Left kidney (tissue), 2 donors: ENCODE measurements around the gene HTT-AS. TPM values are rescaled to one million over a fixed set of nuclear protein-coding genes. Genes with fewer than 3 reads are reported as not detected.

Experiments used
- DNase-seq: peaks from one replicate; pipeline ENCODE4 v3.0.0-alpha.2; 2013
- polyA plus RNA-seq: library from polyadenylated mRNA; unstranded; fragments of 120-200 nt; gene quantifications from one replicate; pipeline ENCODE4 v1.2.1, GENCODE V29; 2013; ENCODE audit not compliant: insufficient read length

The HTT-AS gene
- polyA plus RNA-seq, 1 donor, result not detected

- no peak for DNase-seq
These were observed 43.6 kb downstream of the HTT-AS start for GRCh38 chr4:3030566-3031356.

- no peak for DNase-seq
These were observed 44.9 kb downstream of the HTT-AS start for GRCh38 chr4:3029464-3029863.

- no peak for DNase-seq
These were observed 47.8 kb downstream of the HTT-AS start for GRCh38 chr4:3026540-3026939.

GRCh38 chr4:3025881-3026280 lies 48.5 kb downstream of the HTT-AS start:
- no peak for DNase-seq

- no peak for DNase-seq
These were observed 51.7 kb downstream of the HTT-AS start for GRCh38 chr4:3022651-3023050.

- DNase-seq, result no peak
These were observed 52.2 kb downstream of the HTT-AS start for GRCh38 chr4:3022112-3022511.

- DNase-seq, result no peak
These were observed 52.7 kb downstream of the HTT-AS start for GRCh38 chr4:3021627-3022026.

- no peak for DNase-seq
These were observed 53.2 kb downstream of the HTT-AS start for GRCh38 chr4:3021127-3021526.

- DNase-seq, result no peak
These were observed 55.0 kb downstream of the HTT-AS start for GRCh38 chr4:3019145-3019846.

- no peak for DNase-seq
These were observed 56.8 kb downstream of the HTT-AS start for GRCh38 chr4:3017504-3017903.

GRCh38 chr4:3016961-3017360 lies 57.4 kb downstream of the HTT-AS start:
- no peak for DNase-seq

GRCh38 chr4:3013839-3014350 lies 60.4 kb downstream of the HTT-AS start:
- no peak for DNase-seq

Other genes starting within 250 kb of the HTT-AS start
- gene ADD1, start 230.7 kb downstream of the HTT-AS start, polyA plus RNA-seq, result 290 TPM
- 31.1 TPM for gene NOP14, start 111.1 kb downstream of the HTT-AS start, polyA plus RNA-seq
- 14.0 TPM for gene GRK4, start 111.0 kb downstream of the HTT-AS start, polyA plus RNA-seq
- 36.6 TPM for gene HTT, start 143 bp upstream of the HTT-AS start, polyA plus RNA-seq
- 0.88 TPM for gene MSANTD1, start 174.6 kb upstream of the HTT-AS start, polyA plus RNA-seq
- gene RGS12, start 218.5 kb upstream of the HTT-AS start, polyA plus RNA-seq, result 53.4 TPM